ENCODE data around the gene ISG20L2.
A peak's percentile ranks its signal among the peaks of the same experiment; 100 is the strongest.

ISG20L2 gene, protein sequence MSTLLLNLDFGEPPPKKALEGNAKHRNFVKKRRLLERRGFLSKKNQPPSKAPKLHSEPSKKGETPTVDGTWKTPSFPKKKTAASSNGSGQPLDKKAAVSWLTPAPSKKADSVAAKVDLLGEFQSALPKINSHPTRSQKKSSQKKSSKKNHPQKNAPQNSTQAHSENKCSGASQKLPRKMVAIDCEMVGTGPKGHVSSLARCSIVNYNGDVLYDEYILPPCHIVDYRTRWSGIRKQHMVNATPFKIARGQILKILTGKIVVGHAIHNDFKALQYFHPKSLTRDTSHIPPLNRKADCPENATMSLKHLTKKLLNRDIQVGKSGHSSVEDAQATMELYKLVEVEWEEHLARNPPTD

GRCh38 chr1:156728599-156729462 lies at the start of gene ISG20L2:
Gene ISG20L2 (minus strand): TSS chr1:156728766. CDS start chr1:156727652, 1,114 bp downstream.
- TF ChIP-seq CREB1 (IDR thresholded peaks at IDR 0.05; ENCODE audit: low read depth) (peak; percentile 99), EP300 (IDR thresholded peaks at IDR 0.05; ENCODE audit: borderline replicate concordance) (no peak), RAD21 (IDR thresholded peaks at IDR 0.05; ENCODE audit: low read depth) (no peak), NFIC (IDR thresholded peaks at IDR 0.05) (peak; percentile 45; the same call in 1 of the 2 replicates), CEBPB (IDR thresholded peaks at IDR 0.05) (no peak), YY1 (IDR thresholded peaks at IDR 0.05; ENCODE audit: low read depth) (no peak), EGR1 (IDR thresholded peaks at IDR 0.05) (no peak; the same call in 1 of the 2 replicates), ZBTB7A (IDR thresholded peaks at IDR 0.05; ENCODE audit: low read depth) (no peak), TEAD4 (IDR thresholded peaks at IDR 0.05) (no peak), TCF12 (IDR thresholded peaks at IDR 0.05; ENCODE audit: low read depth) (peak; percentile 14; the same call in 1 of the 2 replicates), FOXM1 (IDR thresholded peaks at IDR 0.05; ENCODE audit: borderline replicate concordance, low read depth) (no peak), TAF1 (IDR thresholded peaks at IDR 0.05; ENCODE audit: low read depth) (no peak)
- TF ChIP-seq, protein P1, sequence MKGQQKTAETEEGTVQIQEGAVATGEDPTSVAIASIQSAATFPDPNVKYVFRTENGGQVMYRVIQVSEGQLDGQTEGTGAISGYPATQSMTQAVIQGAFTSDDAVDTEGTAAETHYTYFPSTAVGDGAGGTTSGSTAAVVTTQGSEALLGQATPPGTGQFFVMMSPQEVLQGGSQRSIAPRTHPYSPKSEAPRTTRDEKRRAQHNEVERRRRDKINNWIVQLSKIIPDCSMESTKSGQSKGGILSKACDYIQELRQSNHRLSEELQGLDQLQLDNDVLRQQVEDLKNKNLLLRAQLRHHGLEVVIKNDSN (IDR thresholded peaks at IDR 0.05): peak; percentile 64
- TF ChIP-seq, protein P2, sequence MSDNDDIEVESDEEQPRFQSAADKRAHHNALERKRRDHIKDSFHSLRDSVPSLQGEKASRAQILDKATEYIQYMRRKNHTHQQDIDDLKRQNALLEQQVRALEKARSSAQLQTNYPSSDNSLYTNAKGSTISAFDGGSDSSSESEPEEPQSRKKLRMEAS (IDR thresholded peaks at IDR 0.05): no peak
- TF ChIP-seq, protein P3, sequence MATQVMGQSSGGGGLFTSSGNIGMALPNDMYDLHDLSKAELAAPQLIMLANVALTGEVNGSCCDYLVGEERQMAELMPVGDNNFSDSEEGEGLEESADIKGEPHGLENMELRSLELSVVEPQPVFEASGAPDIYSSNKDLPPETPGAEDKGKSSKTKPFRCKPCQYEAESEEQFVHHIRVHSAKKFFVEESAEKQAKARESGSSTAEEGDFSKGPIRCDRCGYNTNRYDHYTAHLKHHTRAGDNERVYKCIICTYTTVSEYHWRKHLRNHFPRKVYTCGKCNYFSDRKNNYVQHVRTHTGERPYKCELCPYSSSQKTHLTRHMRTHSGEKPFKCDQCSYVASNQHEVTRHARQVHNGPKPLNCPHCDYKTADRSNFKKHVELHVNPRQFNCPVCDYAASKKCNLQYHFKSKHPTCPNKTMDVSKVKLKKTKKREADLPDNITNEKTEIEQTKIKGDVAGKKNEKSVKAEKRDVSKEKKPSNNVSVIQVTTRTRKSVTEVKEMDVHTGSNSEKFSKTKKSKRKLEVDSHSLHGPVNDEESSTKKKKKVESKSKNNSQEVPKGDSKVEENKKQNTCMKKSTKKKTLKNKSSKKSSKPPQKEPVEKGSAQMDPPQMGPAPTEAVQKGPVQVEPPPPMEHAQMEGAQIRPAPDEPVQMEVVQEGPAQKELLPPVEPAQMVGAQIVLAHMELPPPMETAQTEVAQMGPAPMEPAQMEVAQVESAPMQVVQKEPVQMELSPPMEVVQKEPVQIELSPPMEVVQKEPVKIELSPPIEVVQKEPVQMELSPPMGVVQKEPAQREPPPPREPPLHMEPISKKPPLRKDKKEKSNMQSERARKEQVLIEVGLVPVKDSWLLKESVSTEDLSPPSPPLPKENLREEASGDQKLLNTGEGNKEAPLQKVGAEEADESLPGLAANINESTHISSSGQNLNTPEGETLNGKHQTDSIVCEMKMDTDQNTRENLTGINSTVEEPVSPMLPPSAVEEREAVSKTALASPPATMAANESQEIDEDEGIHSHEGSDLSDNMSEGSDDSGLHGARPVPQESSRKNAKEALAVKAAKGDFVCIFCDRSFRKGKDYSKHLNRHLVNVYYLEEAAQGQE (IDR thresholded peaks at IDR 0.05; ENCODE audit: low read depth): no peak

DNA sequence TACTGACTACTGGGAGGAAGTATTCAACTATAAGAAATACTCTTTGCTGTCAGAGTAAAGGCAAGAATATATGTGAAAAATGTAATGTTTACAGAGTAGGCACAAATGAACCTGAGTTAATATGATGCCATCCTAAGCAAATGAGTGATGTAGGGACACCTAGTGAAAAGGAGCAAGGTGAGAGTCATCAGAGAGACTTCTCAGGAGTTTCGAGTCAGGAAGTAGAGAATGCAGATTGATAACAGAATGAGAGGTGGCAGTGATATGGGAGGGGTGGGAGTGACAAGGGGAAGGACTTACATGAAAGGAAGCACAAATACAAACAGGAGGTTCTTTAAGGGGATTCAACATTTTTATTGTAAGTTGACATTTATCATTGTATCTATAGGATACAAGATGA lies 49.0 kb upstream of the ISG20L2 start:
- TF ChIP-seq CREB1 (IDR thresholded peaks at IDR 0.05; ENCODE audit: low read depth) (no peak), TAF1 (IDR thresholded peaks at IDR 0.05; ENCODE audit: low read depth) (no peak), RAD21 (IDR thresholded peaks at IDR 0.05; ENCODE audit: low read depth) (no peak), YY1 (IDR thresholded peaks at IDR 0.05; ENCODE audit: low read depth) (no peak), ZBTB7A (IDR thresholded peaks at IDR 0.05; ENCODE audit: low read depth) (no peak), TEAD4 (IDR thresholded peaks at IDR 0.05) (no peak), FOXM1 (IDR thresholded peaks at IDR 0.05; ENCODE audit: borderline replicate concordance, low read depth) (no peak), EGR1 (IDR thresholded peaks at IDR 0.05) (no peak), TCF12 (IDR thresholded peaks at IDR 0.05; ENCODE audit: low read depth) (no peak), NFIC (IDR thresholded peaks at IDR 0.05) (no peak), EP300 (IDR thresholded peaks at IDR 0.05; ENCODE audit: borderline replicate concordance) (no peak), CEBPB (IDR thresholded peaks at IDR 0.05) (no peak)
- TF ChIP-seq, protein P1 (IDR thresholded peaks at IDR 0.05): no peak
- TF ChIP-seq, protein P2 (IDR thresholded peaks at IDR 0.05): no peak
- TF ChIP-seq, protein P3 (IDR thresholded peaks at IDR 0.05; ENCODE audit: low read depth): no peak

DNA sequence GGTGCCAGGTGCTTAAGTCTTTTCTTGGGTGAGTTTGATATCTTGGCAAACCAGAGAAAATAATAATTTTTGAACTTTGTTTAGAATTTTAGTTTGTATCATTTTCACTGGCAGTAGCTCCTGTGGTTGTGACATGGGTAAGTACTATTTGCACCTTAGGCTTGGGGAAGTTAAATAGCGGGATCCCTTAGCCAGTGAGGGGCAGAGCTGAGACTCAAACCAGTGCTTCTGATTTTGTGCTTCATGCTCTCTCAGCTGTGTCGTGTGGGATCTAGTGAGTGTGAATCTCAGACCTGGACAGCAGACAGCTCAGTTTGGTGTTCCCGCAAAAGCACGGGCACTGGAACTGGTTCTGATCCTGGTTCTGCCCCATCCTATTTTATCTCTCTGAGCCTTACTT lies 48.4 kb upstream of the ISG20L2 start:
- TF ChIP-seq, protein P3 (IDR thresholded peaks at IDR 0.05; ENCODE audit: low read depth): no peak
- TF ChIP-seq EGR1 (IDR thresholded peaks at IDR 0.05) (no peak), CREB1 (IDR thresholded peaks at IDR 0.05; ENCODE audit: low read depth) (no peak), RAD21 (IDR thresholded peaks at IDR 0.05; ENCODE audit: low read depth) (no peak), TCF12 (IDR thresholded peaks at IDR 0.05; ENCODE audit: low read depth) (no peak), TEAD4 (IDR thresholded peaks at IDR 0.05) (no peak), CEBPB (IDR thresholded peaks at IDR 0.05) (no peak), EP300 (IDR thresholded peaks at IDR 0.05; ENCODE audit: borderline replicate concordance) (no peak), NFIC (IDR thresholded peaks at IDR 0.05) (no peak), FOXM1 (IDR thresholded peaks at IDR 0.05; ENCODE audit: borderline replicate concordance, low read depth) (no peak)
- TF ChIP-seq, protein P1 (IDR thresholded peaks at IDR 0.05): no peak

Data from Ishikawa (cell line).